Measurements from ENCODE around the gene DNAJB9. TPM values are rescaled to one million over a fixed set of nuclear protein-coding genes. Genes with fewer than 3 reads are reported as not detected.
A peak's percentile ranks its signal among the peaks of the same experiment; 100 is the strongest.

Gene DNAJB9
- total RNA-seq, 4 donors from 2014 or later = 16.7 to 23.3 (median 17.5) TPM

DNA sequence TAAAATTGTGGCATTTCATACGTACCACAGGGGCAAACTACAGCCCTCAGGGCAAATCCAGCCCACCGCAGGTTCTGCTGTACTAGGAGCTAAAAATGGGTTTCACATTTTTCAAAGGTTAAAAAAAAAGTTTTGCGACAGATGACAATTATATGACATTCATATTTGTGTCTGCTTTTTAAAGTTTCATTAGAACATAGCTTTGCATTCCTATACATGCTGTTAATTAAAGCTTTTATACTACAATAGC is 43.0 kb upstream of the DNAJB9 start:
- no peak for TF ChIP-seq POLR2A (IDR thresholded peaks at IDR 0.05)
- TF ChIP-seq, protein P1, sequence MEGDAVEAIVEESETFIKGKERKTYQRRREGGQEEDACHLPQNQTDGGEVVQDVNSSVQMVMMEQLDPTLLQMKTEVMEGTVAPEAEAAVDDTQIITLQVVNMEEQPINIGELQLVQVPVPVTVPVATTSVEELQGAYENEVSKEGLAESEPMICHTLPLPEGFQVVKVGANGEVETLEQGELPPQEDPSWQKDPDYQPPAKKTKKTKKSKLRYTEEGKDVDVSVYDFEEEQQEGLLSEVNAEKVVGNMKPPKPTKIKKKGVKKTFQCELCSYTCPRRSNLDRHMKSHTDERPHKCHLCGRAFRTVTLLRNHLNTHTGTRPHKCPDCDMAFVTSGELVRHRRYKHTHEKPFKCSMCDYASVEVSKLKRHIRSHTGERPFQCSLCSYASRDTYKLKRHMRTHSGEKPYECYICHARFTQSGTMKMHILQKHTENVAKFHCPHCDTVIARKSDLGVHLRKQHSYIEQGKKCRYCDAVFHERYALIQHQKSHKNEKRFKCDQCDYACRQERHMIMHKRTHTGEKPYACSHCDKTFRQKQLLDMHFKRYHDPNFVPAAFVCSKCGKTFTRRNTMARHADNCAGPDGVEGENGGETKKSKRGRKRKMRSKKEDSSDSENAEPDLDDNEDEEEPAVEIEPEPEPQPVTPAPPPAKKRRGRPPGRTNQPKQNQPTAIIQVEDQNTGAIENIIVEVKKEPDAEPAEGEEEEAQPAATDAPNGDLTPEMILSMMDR (IDR thresholded peaks at IDR 0.05) = no peak
- Histone ChIP-seq H3K36me3 (no peaks in the 10 kb centered on the region), H3K4me3 (peak overlapping the region; percentile 65 to 90 (median 80)), H3K4me1 (peaks cover 0 to 52% (median 17%) of the 10 kb centered on the region in 3 donors), H3K27me3 (no peaks in the 10 kb centered on the region), H3K27ac (peak overlapping the region; percentile 95 to 99 (median 98)), H3K9me3 (no peaks in the 10 kb centered on the region)
- DNase-seq = no peak
- 13 to 16% methylated on average over 3 of the region's 3 CpGs for WGBS, 2 donors
- intact Hi-C loops (cut with DNase I) = no loop called here

DNA sequence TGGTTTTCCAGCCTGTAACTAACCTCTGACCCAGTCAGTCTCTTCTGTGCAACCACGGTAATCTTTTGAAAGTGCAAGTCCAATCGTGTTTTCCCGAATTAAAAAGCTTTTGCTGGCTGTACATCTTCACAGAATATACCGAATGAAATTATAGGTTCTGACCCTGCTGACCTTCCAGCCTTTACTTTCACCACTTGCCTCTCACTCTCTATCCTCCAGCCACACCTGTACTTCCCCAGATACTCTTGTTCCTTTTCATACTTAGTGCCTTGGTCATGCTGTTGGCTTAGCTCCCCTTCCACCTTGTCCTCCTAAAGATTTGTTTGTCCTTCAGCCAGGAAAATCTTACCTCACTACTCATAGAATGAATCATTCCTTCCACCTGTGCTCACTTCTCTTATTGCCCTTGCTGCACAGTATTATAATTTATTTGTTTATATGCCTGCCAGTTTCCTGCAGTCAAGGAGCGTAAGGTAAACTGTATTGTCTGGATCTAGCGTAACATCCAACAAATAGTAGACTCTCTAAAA is 41.4 kb upstream of the DNAJB9 start:
- no peak overlapping the region for H3K4me3 ChIP-seq
- peaks cover 0 to 46% (median 17%) of the 10 kb centered on the region in 3 donors for H3K4me1 ChIP-seq
- H3K27ac ChIP-seq = peak overlapping the region; percentile 65 to 99 (median 97)
- no peak for DNase-seq
- no peaks in the 10 kb centered on the region for H3K27me3 ChIP-seq
- H3K36me3 ChIP-seq = no peaks in the 10 kb centered on the region
- intact Hi-C loops (cut with DNase I) = no loop called here
- WGBS, 2 donors = 68 to 70% methylated on average over 6 of the region's 6 CpGs
- H3K9me3 ChIP-seq = no peaks in the 10 kb centered on the region
- no peak for TF ChIP-seq POLR2A (IDR thresholded peaks at IDR 0.05)
- TF ChIP-seq, protein P1 (IDR thresholded peaks at IDR 0.05) = no peak

DNA sequence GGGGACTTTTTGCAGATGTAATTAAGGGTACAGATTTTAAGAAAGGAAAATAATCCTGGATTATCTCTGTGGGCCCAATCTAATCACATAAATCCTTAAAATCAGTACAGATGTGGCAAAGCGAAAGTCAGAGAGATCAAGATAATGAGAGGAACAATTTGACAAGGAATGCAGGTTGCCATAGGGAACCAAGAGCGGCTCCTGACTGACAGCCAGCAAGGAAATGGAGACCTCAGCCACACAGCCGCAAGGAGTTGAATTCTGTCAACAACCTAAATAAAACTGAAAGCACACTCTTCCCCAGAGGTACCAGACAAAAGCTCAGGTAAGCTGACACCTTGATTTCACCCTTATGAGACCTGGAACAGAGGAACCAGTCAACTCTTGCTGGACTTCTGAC is 40.3 kb upstream of the DNAJB9 start:
- Histone ChIP-seq H3K36me3 (no peaks in the 10 kb centered on the region), H3K4me1 (peaks cover 0 to 35% (median 11%) of the 10 kb centered on the region in 3 donors), H3K27ac (peak overlapping the region in 1 of 4 donors; percentile 99), H3K27me3 (no peaks in the 10 kb centered on the region), H3K4me3 (no peak overlapping the region), H3K9me3 (no peaks in the 10 kb centered on the region)
- intact Hi-C loops (cut with DNase I) = no loop called here
- WGBS, 2 donors = 72 to 80% methylated on average over 3 of the region's 3 CpGs
- no peak for TF ChIP-seq POLR2A (IDR thresholded peaks at IDR 0.05)
- no peak for DNase-seq

DNA sequence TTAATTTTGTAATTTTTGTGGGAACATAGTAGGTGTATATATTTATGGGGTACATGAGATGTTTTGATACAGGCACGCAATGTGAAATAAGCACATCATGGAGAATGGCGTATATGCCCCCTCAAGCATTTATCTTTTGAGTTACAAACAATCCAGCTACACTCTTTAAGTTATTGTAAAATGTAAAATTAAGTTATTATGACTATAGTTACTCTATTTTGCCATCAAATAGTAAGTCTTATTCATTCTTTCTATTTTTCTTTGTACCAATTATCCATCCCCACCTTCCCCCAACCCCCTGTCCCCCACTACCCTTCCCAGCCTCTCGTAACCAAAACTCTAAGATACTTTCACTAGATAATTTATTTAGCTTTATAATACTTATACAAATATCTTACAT is 36.0 kb upstream of the DNAJB9 start:
- H3K9me3 ChIP-seq = no peaks in the 10 kb centered on the region
- peaks cover 0 to 3% (median 0%) of the 10 kb centered on the region in 3 donors for H3K4me1 ChIP-seq
- 92 to 96% methylated on average over 3 of the region's 3 CpGs for WGBS, 2 donors
- DNase-seq = no peak
- H3K4me3 ChIP-seq = no peak overlapping the region
- H3K36me3 ChIP-seq = no peaks in the 10 kb centered on the region
- H3K27me3 ChIP-seq = no peaks in the 10 kb centered on the region
- intact Hi-C loops (cut with DNase I) = no loop called here
- H3K27ac ChIP-seq = no peak overlapping the region
- TF ChIP-seq POLR2A (IDR thresholded peaks at IDR 0.05) = no peak
- TF ChIP-seq, protein P1 (IDR thresholded peaks at IDR 0.05) = no peak

DNA sequence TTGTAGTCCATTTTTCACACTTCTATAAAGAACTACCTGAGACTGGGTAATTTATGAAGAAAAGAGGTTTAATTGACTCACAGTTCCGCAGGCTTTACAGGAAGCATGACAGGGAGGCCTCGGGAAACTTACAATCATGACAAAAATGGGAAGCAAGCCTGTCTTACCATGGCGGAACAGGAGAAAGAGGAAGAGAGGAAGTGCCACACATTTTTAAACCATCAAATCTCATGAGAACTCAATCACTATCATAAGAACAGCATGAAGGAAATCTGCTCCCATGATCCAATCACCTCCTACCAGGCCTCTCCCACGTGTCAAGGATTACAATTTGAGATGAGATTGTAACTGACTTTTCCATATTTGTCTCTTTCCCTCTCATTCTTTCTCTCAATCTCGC is 34.4 kb upstream of the DNAJB9 start:
- H3K4me1 ChIP-seq = no peaks in the 10 kb centered on the region
- intact Hi-C loops (cut with DNase I) = no loop called here
- no peaks in the 10 kb centered on the region for H3K9me3 ChIP-seq
- no peaks in the 10 kb centered on the region for H3K36me3 ChIP-seq
- 78 to 81% methylated on average over 5 of the region's 5 CpGs for WGBS, 2 donors
- no peak overlapping the region for H3K4me3 ChIP-seq
- TF ChIP-seq, protein P1 (IDR thresholded peaks at IDR 0.05) = no peak
- TF ChIP-seq POLR2A (IDR thresholded peaks at IDR 0.05) = no peak
- H3K27me3 ChIP-seq = no peaks in the 10 kb centered on the region
- no peak overlapping the region for H3K27ac ChIP-seq
- no peak for DNase-seq

DNA sequence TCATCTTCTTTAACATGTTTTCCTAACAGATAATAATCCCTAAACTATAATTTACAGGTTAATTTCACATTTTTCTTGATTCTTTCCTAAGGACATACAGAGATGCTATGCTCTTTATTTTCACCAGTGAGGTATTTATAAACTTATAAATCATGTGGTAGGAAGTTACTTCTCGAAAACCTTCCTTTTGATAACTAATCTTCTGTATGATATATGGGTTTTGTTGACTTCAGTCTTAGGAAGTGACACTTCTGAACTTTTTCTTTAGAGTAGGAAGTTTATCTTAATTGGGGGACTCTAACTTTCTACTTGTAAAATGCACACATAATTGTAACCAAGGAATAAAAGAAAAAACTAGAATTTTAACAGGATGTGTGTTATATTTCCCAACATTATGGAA is 33.9 kb upstream of the DNAJB9 start:
- no peak overlapping the region for H3K4me3 ChIP-seq
- H3K4me1 ChIP-seq = no peaks in the 10 kb centered on the region
- no peak overlapping the region for H3K27ac ChIP-seq
- no peaks in the 10 kb centered on the region for H3K36me3 ChIP-seq
- DNase-seq = no peak
- WGBS, 2 donors = 62 to 74% methylated on average over 1 of the region's 1 CpG
- TF ChIP-seq POLR2A (IDR thresholded peaks at IDR 0.05) = no peak
- TF ChIP-seq, protein P1 (IDR thresholded peaks at IDR 0.05) = no peak
- intact Hi-C loops (cut with DNase I) = no loop called here
- no peaks in the 10 kb centered on the region for H3K9me3 ChIP-seq
- no peaks in the 10 kb centered on the region for H3K27me3 ChIP-seq
